HG03469 (cell line): ENCODE measurements around the gene CCDC175.

ENCODE experiments used
- ATAC-seq: cut with Tn5 transposase; IDR thresholded peaks from one replicate; pipeline ENCODE4 v1.9.1; 2021; ENCODE audit warnings: mild to moderate bottlenecking, moderate library complexity, moderate number of reproducible peaks; ENCODE audit not compliant: unreplicated experiment

Gene CCDC175

GRCh38 chr14:59483363-59483762 lies 93.2 kb downstream of the CCDC175 start:
- ATAC-seq = no peak

GRCh38 chr14:59482541-59483331 lies 93.9 kb downstream of the CCDC175 start:
- ATAC-seq = no peak

GRCh38 chr14:59481871-59482540 lies 94.6 kb downstream of the CCDC175 start:
- no peak for ATAC-seq

GRCh38 chr14:59481407-59481806 lies 95.2 kb downstream of the CCDC175 start:
- ATAC-seq = no peak

GRCh38 chr14:59480166-59480565 lies 96.4 kb downstream of the CCDC175 start:
- ATAC-seq = no peak

- ATAC-seq = no peak
These were observed 98.1 kb downstream of the CCDC175 start for GRCh38 chr14:59478540-59478939.

GRCh38 chr14:59475709-59476108 lies 100.9 kb downstream of the CCDC175 start:
- no peak for ATAC-seq

- no peak for ATAC-seq
These were observed 102.4 kb downstream of the CCDC175 start for GRCh38 chr14:59474172-59474571.

GRCh38 chr14:59465316-59466135 lies 111.1 kb downstream of the CCDC175 start, which contains the start of gene GPR135:
TSS of gene GPR135 (minus strand) at chr14:59465380. CDS start at chr14:59465226, 154 bp downstream.
- peak; percentile 25 for ATAC-seq

- peak; percentile 35 for ATAC-seq
These were observed 111.9 kb downstream of the CCDC175 start for GRCh38 chr14:59464486-59465315.

GRCh38 chr14:59463787-59464485 lies 112.7 kb downstream of the CCDC175 start:
- ATAC-seq = peak; percentile 10

- ATAC-seq = no peak
These were observed 114.7 kb downstream of the CCDC175 start for GRCh38 chr14:59461891-59462290.

GRCh38 chr14:59460378-59460777 lies 116.2 kb downstream of the CCDC175 start:
- no peak for ATAC-seq

- no peak for ATAC-seq
These were observed 118.1 kb downstream of the CCDC175 start for GRCh38 chr14:59458486-59458885.

- ATAC-seq = no peak
These were observed 121.2 kb downstream of the CCDC175 start for GRCh38 chr14:59455411-59455810.
